KMS-11 (cell line): ENCODE data around the gene GABPA.

ENCODE experiments used
- H2AFZ ChIP-seq: fragments of 200-600 bp; sonication (generic); 2 replicates; pipeline ENCODE4 v1.6.1; 2016; ENCODE audit warnings: antibody characterized with exemption, mixed run types, low read depth
- H3K27ac ChIP-seq: fragments of 200-600 bp; sonication (generic); 2 replicates; pipeline ENCODE4 v1.6.1; 2016; ENCODE audit warnings: mild to moderate bottlenecking, mixed run types
- H3K27me3 ChIP-seq: fragments of 200-600 bp; sonication (generic); 2 replicates; pipeline ENCODE4 v1.6.1; 2017; ENCODE audit warnings: mild to moderate bottlenecking, low read depth, mixed run types, moderate library complexity; ENCODE audit not compliant: insufficient read depth
- H3K36me3 ChIP-seq: fragments of 200-600 bp; sonication (generic); 2 replicates; pipeline ENCODE4 v1.6.1; 2017; ENCODE audit warnings: mild to moderate bottlenecking, mixed run types; ENCODE audit not compliant: insufficient read depth
- H3K4me1 ChIP-seq: fragments of 200-600 bp; sonication (generic); 2 replicates; pipeline ENCODE4 v1.6.1; 2016; ENCODE audit warnings: mild to moderate bottlenecking, low read depth, mixed run types; ENCODE audit not compliant: poor library complexity, severe bottlenecking
- H3K4me2 ChIP-seq: fragments of 200-600 bp; sonication (generic); 2 replicates; pipeline ENCODE4 v1.7.0; 2016; ENCODE audit warnings: mild to moderate bottlenecking, mixed run types
- H3K4me3 ChIP-seq: fragments of 200-600 bp; sonication (generic); IDR thresholded peaks from 2 replicates; pipeline ENCODE4 v1.6.1; 2017; ENCODE audit warnings: low read depth, low read length, mixed read lengths; ENCODE audit not compliant: insufficient read depth
- H3K79me2 ChIP-seq: fragments of 200-600 bp; sonication (generic); 2 replicates; pipeline ENCODE4 v1.6.1; 2016; ENCODE audit warnings: low read depth, mixed run types; ENCODE audit not compliant: insufficient read depth
- H3K9ac ChIP-seq: fragments of 200-600 bp; sonication (generic); 2 replicates; pipeline ENCODE4 v1.6.1; 2016; ENCODE audit warnings: mild to moderate bottlenecking, mixed run types
- H4K20me1 ChIP-seq: fragments of 200-600 bp; sonication (generic); 2 replicates; pipeline ENCODE4 v1.6.1; 2016; ENCODE audit warnings: mild to moderate bottlenecking, mixed run types; ENCODE audit not compliant: insufficient read depth
- CTCF ChIP-seq: fragments of 200-600 bp; sonication (generic); conservative IDR thresholded peaks from 2 replicates; pipeline ENCODE4 v1.6.1; 2017; ENCODE audit warnings: low read depth, mild to moderate bottlenecking, antibody characterized with exemption, low read length, moderate library complexity, mixed read lengths

GABPA gene

GRCh38 chr21:25806060-25806459 is 71.3 kb downstream of the GABPA start:
- TF ChIP-seq CTCF = no peak
- Histone ChIP-seq H4K20me1 (no peaks in the 10 kb centered on the region), H3K79me2 (no peaks in the 10 kb centered on the region), H3K36me3 (no peaks in the 10 kb centered on the region), H2AFZ (no peak overlapping the region), H3K9ac (no peak overlapping the region), H3K27me3 (no peaks in the 10 kb centered on the region), H3K4me1 (peaks cover 4% of the 10 kb centered on the region), H3K27ac (no peak overlapping the region), H3K4me2 (no peak overlapping the region), H3K4me3 (no peak overlapping the region)

GRCh38 chr21:25807191-25807590 is 72.4 kb downstream of the GABPA start:
- no peaks in the 10 kb centered on the region for H3K79me2 ChIP-seq
- H3K4me2 ChIP-seq = no peak overlapping the region
- no peaks in the 10 kb centered on the region for H4K20me1 ChIP-seq
- H3K27me3 ChIP-seq = no peaks in the 10 kb centered on the region
- H3K27ac ChIP-seq = no peak overlapping the region
- H3K36me3 ChIP-seq = no peaks in the 10 kb centered on the region
- no peak overlapping the region for H3K9ac ChIP-seq
- H3K4me3 ChIP-seq = no peak overlapping the region
- H3K4me1 ChIP-seq = no peaks in the 10 kb centered on the region
- TF ChIP-seq CTCF = no peak
- no peak overlapping the region for H2AFZ ChIP-seq

- Histone ChIP-seq H2AFZ (no peak overlapping the region), H4K20me1 (no peaks in the 10 kb centered on the region), H3K79me2 (no peaks in the 10 kb centered on the region), H3K4me3 (no peak overlapping the region), H3K4me2 (no peak overlapping the region), H3K27me3 (no peaks in the 10 kb centered on the region), H3K9ac (no peak overlapping the region), H3K27ac (no peak overlapping the region), H3K36me3 (no peaks in the 10 kb centered on the region), H3K4me1 (no peaks in the 10 kb centered on the region)
- TF ChIP-seq CTCF = no peak
Observed at GRCh38 chr21:25809013-25809412, 74.2 kb downstream of the GABPA start.

- H3K4me1 ChIP-seq = no peaks in the 10 kb centered on the region
- H2AFZ ChIP-seq = no peak overlapping the region
- H3K79me2 ChIP-seq = no peaks in the 10 kb centered on the region
- no peaks in the 10 kb centered on the region for H3K27me3 ChIP-seq
- TF ChIP-seq CTCF = no peak
- no peak overlapping the region for H3K4me2 ChIP-seq
- H3K4me3 ChIP-seq = no peak overlapping the region
- no peak overlapping the region for H3K27ac ChIP-seq
- no peak overlapping the region for H3K9ac ChIP-seq
- H3K36me3 ChIP-seq = no peaks in the 10 kb centered on the region
- no peaks in the 10 kb centered on the region for H4K20me1 ChIP-seq
Observed at GRCh38 chr21:25811186-25811585, 76.4 kb downstream of the GABPA start.

GRCh38 chr21:25813917-25814316 is 79.1 kb downstream of the GABPA start:
- H3K36me3 ChIP-seq = no peaks in the 10 kb centered on the region
- H3K27ac ChIP-seq = no peak overlapping the region
- no peaks in the 10 kb centered on the region for H4K20me1 ChIP-seq
- no peaks in the 10 kb centered on the region for H3K4me1 ChIP-seq
- no peak overlapping the region for H3K4me2 ChIP-seq
- TF ChIP-seq CTCF = no peak
- H3K79me2 ChIP-seq = no peaks in the 10 kb centered on the region
- H3K9ac ChIP-seq = no peak overlapping the region
- H3K4me3 ChIP-seq = no peak overlapping the region
- no peaks in the 10 kb centered on the region for H3K27me3 ChIP-seq
- no peak overlapping the region for H2AFZ ChIP-seq
